DND-41 (cell line): ENCODE data around the gene RALA.

Source experiments
- CTCF ChIP-seq: IDR thresholded peaks from 2 replicates; pipeline ENCODE4 v1.5.1; 2012; ENCODE audit warnings: borderline replicate concordance, low read length, moderate library complexity, mild to moderate bottlenecking; ENCODE audit not compliant: poor library complexity, severe bottlenecking; ENCODE audit errors: extremely low read depth
- EZH2 ChIP-seq: IDR thresholded peaks from 3 replicates; pipeline ENCODE4 v1.6.1; 2012; ENCODE audit warnings: borderline replicate concordance, low read depth, mild to moderate bottlenecking, moderate library complexity, low read length, inconsistent platforms; ENCODE audit not compliant: severe bottlenecking

GRCh38 chr7:39709768-39710311 is 86.5 kb downstream of the RALA start:
- TF ChIP-seq EZH2 (no peak), CTCF (no peak)
